Gastrocnemius medialis (tissue), 4 donors: Measurements from ENCODE around the gene DPEP3.

Source experiments
- CTCF ChIP-seq, 5 experiments: fragments of 450-650 bp in 3 of 5; fragments of 200-600 bp in 2 of 5; sonication (generic) in 2 of 5; IDR thresholded peaks in 4 of 5; conservative IDR thresholded peaks in 1 of 5; 1 replicate in 4 of 5; 2 replicates in 1 of 5; pipeline ENCODE4 v1.5.1; 2016 to 2019; ENCODE audit warnings: antibody characterized with exemption in 5 of 5, mild to moderate bottlenecking in 3 of 5, moderate library complexity in 3 of 5
- POLR2A ChIP-seq, 2 donors: fragments of 450-650 bp; IDR thresholded peaks; one replicate each; pipeline ENCODE4 v1.6.1; 2017; ENCODE audit warnings: antibody characterized with exemption in 2 of 2, mild to moderate bottlenecking in 2 of 2, moderate library complexity in 2 of 2

GRCh38 chr16:67946966-67947558 is 33.2 kb downstream of the DPEP3 start:
- TF ChIP-seq CTCF (IDR thresholded peaks at IDR 0.05 in 4 of 5, conservative IDR thresholded peaks at IDR 0.05 in 1 of 5) (no peak), POLR2A (IDR thresholded peaks at IDR 0.05) (no peak)
